KBM-7 (cell line): ENCODE data around the gene HNRNPUL1.
A peak's percentile ranks its signal among the peaks of the same experiment; 100 is the strongest.
"Not testable (repeated sequence)": the region's sequence is repeated elsewhere in the genome, so short reads cannot be mapped to it uniquely, and the experiment has no call there.

Experiments
- DNase-seq: peaks from one replicate; pipeline ENCODE4 v3.0.0-alpha.2; 2015
- in situ Hi-C: fragments of 300-500 bp; cut with MboI; formaldehyde crosslinking; loops from 2 replicates; pipeline ENCODE4 v1.14.3; 2020; ENCODE audit warnings: low sequenced_read_pairs, low pct_unique_long_range_greater_than_20kb, mixed read lengths

The HNRNPUL1 gene

GRCh38 chr19:41339936-41340335, 75.8 kb downstream of the HNRNPUL1 start:
- no peak for DNase-seq

GRCh38 chr19:41341669-41342490, 77.7 kb downstream of the HNRNPUL1 start:
- in situ Hi-C loops: no loop called here
- DNase-seq: no peak

More at GRCh38 chr19:41339936-41340335, 75.8 kb downstream of the HNRNPUL1 start:
- in situ Hi-C loops: no loop called here

- DNase-seq: no peak
- in situ Hi-C loops: no loop called here
Measured at GRCh38 chr19:41344162-41344561, 80.0 kb downstream of the HNRNPUL1 start.

- DNase-seq, in situ Hi-C loops: not testable (repeated sequence)
Measured at GRCh38 chr19:41346916-41347315, 82.7 kb downstream of the HNRNPUL1 start.

GRCh38 chr19:41350735-41351338, 86.7 kb downstream of the HNRNPUL1 start:
- DNase-seq: peak; percentile 54

GRCh38 chr19:41351339-41352245, 87.4 kb downstream of the HNRNPUL1 start:
- DNase-seq: peak; percentile 85
- in situ Hi-C loops: no loop called here

More at GRCh38 chr19:41350735-41351338, 86.7 kb downstream of the HNRNPUL1 start:
- in situ Hi-C loops: no loop called here

- no peak for DNase-seq
- in situ Hi-C loops: no loop called here
Measured at GRCh38 chr19:41352279-41352608, 88.1 kb downstream of the HNRNPUL1 start.

- peak; percentile 60 for DNase-seq
- in situ Hi-C loops: no loop called here
Measured at GRCh38 chr19:41352609-41353465, 88.7 kb downstream of the HNRNPUL1 start.

GRCh38 chr19:41353466-41354342, 89.5 kb downstream of the HNRNPUL1 start, which contains the start of gene TGFB1:
TSS of gene TGFB1 (minus strand) at chr19:41353922. CDS start at chr19:41353044, 878 bp downstream.
- DNase-seq: peak; percentile 85
- in situ Hi-C loops: no loop called here

GRCh38 chr19:41354343-41354953, 90.3 kb downstream of the HNRNPUL1 start:
- in situ Hi-C loops: no loop called here
- no peak for DNase-seq

- no peak for DNase-seq
- in situ Hi-C loops: no loop called here
Measured at GRCh38 chr19:41355035-41355434, 90.9 kb downstream of the HNRNPUL1 start.

- no peak for DNase-seq
- in situ Hi-C loops: no loop called here
Measured at GRCh38 chr19:41355802-41356201, 91.6 kb downstream of the HNRNPUL1 start.

- in situ Hi-C loops: no loop called here
Measured at GRCh38 chr19:41356984-41357739, 93.0 kb downstream of the HNRNPUL1 start.

More at GRCh38 chr19:41356984-41357739, 93.0 kb downstream of the HNRNPUL1 start:
- peak; percentile 62 for DNase-seq
